ENCODE measurements around the gene MMADHC. TPM values are rescaled to one million over a fixed set of nuclear protein-coding genes. Genes with fewer than 3 reads are reported as not detected.

The MMADHC gene
- total and polyA plus RNA-seq, 2 experiments from 2014 or later, result 138 to 158 TPM

DNA sequence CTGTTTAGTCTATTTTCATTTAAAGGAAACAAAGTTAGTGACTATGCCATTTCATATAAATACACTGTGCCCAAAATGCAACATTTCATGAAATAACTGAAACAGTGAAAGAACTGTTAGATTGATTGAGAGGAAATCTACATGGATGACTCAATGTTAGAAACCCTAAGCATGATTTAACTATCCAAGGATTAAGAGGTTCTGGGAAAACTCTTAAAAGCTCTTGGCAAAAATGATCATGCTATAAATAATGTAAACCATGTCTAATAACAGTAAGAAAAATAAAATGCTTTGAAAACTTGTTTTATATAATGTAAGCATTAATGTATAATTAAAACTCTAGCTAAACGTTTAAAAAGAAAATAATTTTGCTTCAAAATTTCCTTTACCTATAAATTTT lies 23.5 kb downstream of the MMADHC start:
- no peaks in the 10 kb centered on the region for H3K9me2 ChIP-seq (replicated peaks; ENCODE audit: insufficient read depth)
- no peaks in the 10 kb centered on the region for H3K36me3 ChIP-seq (replicated peaks; ENCODE audit: insufficient read depth, low read depth)
- no peaks in the 10 kb centered on the region for H3K4me1 ChIP-seq (ENCODE audit: insufficient read depth)
- no peaks in the 10 kb centered on the region for H3K79me2 ChIP-seq
- TF ChIP-seq EZH2phosphoT487 (IDR thresholded peaks at IDR 0.05; ENCODE audit: low read depth, severe bottlenecking, unreplicated experiment), result no peak
- TF ChIP-seq, protein P1, sequence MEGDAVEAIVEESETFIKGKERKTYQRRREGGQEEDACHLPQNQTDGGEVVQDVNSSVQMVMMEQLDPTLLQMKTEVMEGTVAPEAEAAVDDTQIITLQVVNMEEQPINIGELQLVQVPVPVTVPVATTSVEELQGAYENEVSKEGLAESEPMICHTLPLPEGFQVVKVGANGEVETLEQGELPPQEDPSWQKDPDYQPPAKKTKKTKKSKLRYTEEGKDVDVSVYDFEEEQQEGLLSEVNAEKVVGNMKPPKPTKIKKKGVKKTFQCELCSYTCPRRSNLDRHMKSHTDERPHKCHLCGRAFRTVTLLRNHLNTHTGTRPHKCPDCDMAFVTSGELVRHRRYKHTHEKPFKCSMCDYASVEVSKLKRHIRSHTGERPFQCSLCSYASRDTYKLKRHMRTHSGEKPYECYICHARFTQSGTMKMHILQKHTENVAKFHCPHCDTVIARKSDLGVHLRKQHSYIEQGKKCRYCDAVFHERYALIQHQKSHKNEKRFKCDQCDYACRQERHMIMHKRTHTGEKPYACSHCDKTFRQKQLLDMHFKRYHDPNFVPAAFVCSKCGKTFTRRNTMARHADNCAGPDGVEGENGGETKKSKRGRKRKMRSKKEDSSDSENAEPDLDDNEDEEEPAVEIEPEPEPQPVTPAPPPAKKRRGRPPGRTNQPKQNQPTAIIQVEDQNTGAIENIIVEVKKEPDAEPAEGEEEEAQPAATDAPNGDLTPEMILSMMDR (IDR thresholded peaks at IDR 0.05; ENCODE audit: poor library complexity), result no peak
- no peak for TF ChIP-seq EZH2 (IDR thresholded peaks at IDR 0.05; ENCODE audit: borderline replicate concordance)
- H3K9me3 ChIP-seq (ENCODE audit: low read depth), result no peaks in the 10 kb centered on the region
- H2AFZ ChIP-seq, result no peak overlapping the region
- H3K4me3 ChIP-seq, result no peak overlapping the region
- H3K27ac ChIP-seq, result no peak overlapping the region
- H4K20me1 ChIP-seq (ENCODE audit: insufficient read depth, poor library complexity, severe bottlenecking), result no peaks in the 10 kb centered on the region
- no peak for DNase-seq (ENCODE audit: low spot score)
- no peak overlapping the region for H3K4me2 ChIP-seq
- 56% methylated on average over 1 of the region's 1 CpG for WGBS (ENCODE audit: low lambda C conversion rate, missing lambda C conversion rate)
- no peaks in the 10 kb centered on the region for H3K27me3 ChIP-seq

DNA sequence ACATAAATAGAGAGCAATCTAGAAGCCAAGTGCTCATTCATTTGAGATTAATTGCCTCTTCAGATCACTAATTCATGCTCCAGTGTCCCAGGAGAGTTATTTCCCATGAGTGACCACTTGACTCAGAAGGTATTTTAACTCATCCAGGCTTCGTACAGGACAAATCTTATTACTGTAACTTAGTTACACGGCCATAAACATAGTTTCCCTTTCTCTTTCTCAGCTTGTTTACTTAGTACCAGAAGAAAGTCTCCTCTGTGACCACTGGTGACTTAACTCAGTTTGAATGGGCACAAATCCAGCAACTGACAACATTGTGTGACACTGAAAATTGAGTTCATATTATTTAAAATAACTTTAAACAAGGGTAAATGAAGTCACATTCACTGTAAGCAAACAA lies 25.3 kb downstream of the MMADHC start:
- H4K20me1 ChIP-seq (ENCODE audit: insufficient read depth, poor library complexity, severe bottlenecking), result no peaks in the 10 kb centered on the region
- peak; percentile 34 for DNase-seq (ENCODE audit: low spot score)
- H3K27me3 ChIP-seq, result no peaks in the 10 kb centered on the region
- H3K9me2 ChIP-seq (replicated peaks; ENCODE audit: insufficient read depth), result no peaks in the 10 kb centered on the region
- H3K27ac ChIP-seq, result no peak overlapping the region
- H3K79me2 ChIP-seq, result no peaks in the 10 kb centered on the region
- H3K9me3 ChIP-seq (ENCODE audit: low read depth), result no peaks in the 10 kb centered on the region
- TF ChIP-seq EZH2 (IDR thresholded peaks at IDR 0.05; ENCODE audit: borderline replicate concordance) (no peak), EZH2phosphoT487 (IDR thresholded peaks at IDR 0.05; ENCODE audit: low read depth, severe bottlenecking, unreplicated experiment) (no peak)
- TF ChIP-seq, protein P1 (IDR thresholded peaks at IDR 0.05; ENCODE audit: poor library complexity), result no peak
- H3K4me3 ChIP-seq, result no peak overlapping the region
- WGBS (ENCODE audit: low lambda C conversion rate, missing lambda C conversion rate), result 12% methylated on average over 2 of the region's 2 CpGs
- H2AFZ ChIP-seq, result no peak overlapping the region
- no peaks in the 10 kb centered on the region for H3K4me1 ChIP-seq (ENCODE audit: insufficient read depth)
- no peaks in the 10 kb centered on the region for H3K36me3 ChIP-seq (replicated peaks; ENCODE audit: insufficient read depth, low read depth)
- H3K4me2 ChIP-seq, result peak overlapping the region; percentile 58

DNA sequence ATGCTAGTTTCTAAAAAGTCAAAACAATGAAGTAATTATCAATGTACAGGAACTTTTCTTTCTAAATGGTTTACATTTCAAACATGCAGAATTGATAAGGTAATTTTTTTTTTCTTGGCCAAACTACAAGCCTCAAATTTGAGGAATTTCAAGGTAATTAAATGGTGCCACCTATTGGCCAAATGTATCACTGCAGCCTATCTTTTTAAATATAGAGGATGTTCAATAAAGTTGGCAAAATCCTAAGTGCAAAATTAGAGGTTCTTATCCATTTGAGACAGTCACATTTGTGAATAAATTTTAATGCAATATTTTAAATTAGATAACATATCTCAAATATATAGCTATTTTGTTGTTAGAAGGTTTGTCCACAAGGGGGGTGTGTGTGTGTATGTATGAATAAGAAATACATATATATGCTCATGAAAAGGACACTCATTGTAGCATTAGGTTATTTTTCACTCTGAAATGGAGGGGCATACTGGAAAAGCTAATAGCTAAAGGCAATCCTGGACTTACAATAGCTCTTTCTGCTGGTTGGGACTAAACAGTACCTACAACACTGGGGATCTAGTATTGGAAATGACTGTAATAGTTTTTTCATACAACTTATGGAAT lies 26.2 kb downstream of the MMADHC start:
- H4K20me1 ChIP-seq (ENCODE audit: insufficient read depth, poor library complexity, severe bottlenecking), result no peaks in the 10 kb centered on the region
- H3K27ac ChIP-seq, result no peak overlapping the region
- H3K4me1 ChIP-seq (ENCODE audit: insufficient read depth), result no peaks in the 10 kb centered on the region
- no peaks in the 10 kb centered on the region for H3K9me3 ChIP-seq (ENCODE audit: low read depth)
- H3K27me3 ChIP-seq, result no peaks in the 10 kb centered on the region
- TF ChIP-seq EZH2phosphoT487 (IDR thresholded peaks at IDR 0.05; ENCODE audit: low read depth, severe bottlenecking, unreplicated experiment), result no peak
- TF ChIP-seq, protein P1 (IDR thresholded peaks at IDR 0.05; ENCODE audit: poor library complexity), result peak; percentile 99
- no peak overlapping the region for H3K4me2 ChIP-seq
- no peak overlapping the region for H3K4me3 ChIP-seq
- H3K79me2 ChIP-seq, result no peaks in the 10 kb centered on the region
- peak; percentile 57 for DNase-seq (ENCODE audit: low spot score)
- H2AFZ ChIP-seq, result no peak overlapping the region
- H3K9me2 ChIP-seq (replicated peaks; ENCODE audit: insufficient read depth), result no peaks in the 10 kb centered on the region
- H3K36me3 ChIP-seq (replicated peaks; ENCODE audit: insufficient read depth, low read depth), result no peaks in the 10 kb centered on the region

Data from hepatocyte (in vitro differentiated cells).